Spleen (tissue), 7 donors: ENCODE measurements around the gene RAB24.

ENCODE experiments used
- CTCF ChIP-seq, 11 experiments: fragments of 200-600 bp in 7 of 11; fragments of 450-650 bp in 4 of 11; sonication (generic) in 4 of 11; IDR thresholded peaks in 8 of 11; conservative IDR thresholded peaks in 3 of 11; 1 replicate in 7 of 11; 2 replicates in 4 of 11; pipeline versions ENCODE4 v1.4.0 to v1.8.0; 2016 to 2021; ENCODE audit warnings: antibody characterized with exemption in 11 of 11, inconsistent platforms in 4 of 11, mild to moderate bottlenecking in 1 of 11
- POLR2A ChIP-seq, 3 donors: fragments of 450-650 bp; IDR thresholded peaks; one replicate each; pipeline ENCODE4 v1.5.1; 2017; ENCODE audit warnings: antibody characterized with exemption in 3 of 3, mild to moderate bottlenecking in 1 of 3
- POLR2AphosphoS5 ChIP-seq, 3 donors: sonication (generic); formaldehyde crosslinking; IDR thresholded peaks; one replicate each; pipeline ENCODE4 v1.5.1; 2017; ENCODE audit warnings: antibody characterized with exemption in 3 of 3
- donor health status: DM: no; HTN: no; CAD: no; lungs with moderate emphysema.
- donor health status: DM: no; HTN: no; CAD: no.
- donor health status: DM: no; HTN: no; CAD: no.

- TF ChIP-seq CTCF (IDR thresholded peaks at IDR 0.05 in 8 of 11, conservative IDR thresholded peaks at IDR 0.05 in 3 of 11) (no peak), POLR2AphosphoS5 (IDR thresholded peaks at IDR 0.05) (no peak), POLR2A (IDR thresholded peaks at IDR 0.05) (no peak)
These were observed 44.2 kb upstream of the RAB24 start for GRCh38 chr5:177347699-177348098.
